B cell (primary cell): Measurements from ENCODE around the gene SYNE4. TPM values are rescaled to one million over a fixed set of nuclear protein-coding genes. Genes with fewer than 3 reads are reported as not detected.
A peak's percentile ranks its signal among the peaks of the same experiment; 100 is the strongest.

ENCODE experiments used
- ATAC-seq: fragments of 200-7000 bp; cut with Tn5 transposase; one replicate; pipeline ENCODE4 v1.10.0; 2021; ENCODE audit warnings: low read depth, mild to moderate bottlenecking, moderate number of reproducible peaks, moderate library complexity
- CTCF ChIA-PET: fragments of 350-600 bp; sonication (Branson Sonifier 250); formaldehyde crosslinking; loops from one replicate; lab custom pipeline; 2021; ENCODE audit warnings: antibody characterized with exemption, inconsistent platforms; lab: Charles Lee
- POLR2A ChIA-PET: fragments of 350-600 bp; sonication (Branson Sonifier 250); formaldehyde crosslinking; loops from one replicate; lab custom pipeline; 2021; ENCODE audit warnings: antibody characterized with exemption; lab: Charles Lee
- DNase-seq: peaks from one replicate; pipeline ENCODE4 v3.0.0; 2013
- H2AFZ ChIP-seq: 2 replicates; pipeline ENCODE4 v1.6.1; 2012; ENCODE audit warnings: mild to moderate bottlenecking, low read depth, low read length; ENCODE audit not compliant: insufficient read depth, poor library complexity, severe bottlenecking
- H3K27ac ChIP-seq, 2 donors: 1 replicate in 1 of 2; 2 replicates in 1 of 2; pipeline ENCODE4 v1.5.1; 2012 to 2013; ENCODE audit warnings: low read length in 2 of 2, mild to moderate bottlenecking in 2 of 2, moderate library complexity in 1 of 2
- H3K27me3 ChIP-seq, 4 experiments: fragments of 200-600 bp in 1 of 4; sonication (generic) in 1 of 4; replicated peaks in 1 of 4; 1 replicate in 2 of 4; 2 replicates in 2 of 4; pipeline versions ENCODE4 v1.6.1 to v1.7.0; 2013 to 2016; ENCODE audit warnings: low read length in 3 of 4, mild to moderate bottlenecking in 2 of 4, mixed read lengths in 1 of 4, moderate library complexity in 1 of 4; ENCODE audit not compliant: insufficient read depth in 4 of 4, control insufficient read depth in 3 of 4; ENCODE audit errors: control extremely low read depth in 1 of 4
- H3K36me3 ChIP-seq, 2 experiments: replicated peaks in 1 of 2; 1 replicate in 1 of 2; 2 replicates in 1 of 2; pipeline versions ENCODE4 v1.6.1 to v1.7.1; 2013; ENCODE audit warnings: low read length in 1 of 2; ENCODE audit not compliant: insufficient read depth in 2 of 2, control insufficient read depth in 1 of 2; ENCODE audit errors: control extremely low read depth in 1 of 2, extremely low read depth in 1 of 2
- H3K4me1 ChIP-seq, 2 donors: fragments of 200-600 bp in 1 of 2; sonication (generic) in 1 of 2; 1 replicate in 1 of 2; 2 replicates in 1 of 2; pipeline versions ENCODE4 v1.5.1 to v1.6.1; 2013 to 2017; ENCODE audit warnings: low read length in 2 of 2; ENCODE audit not compliant: control insufficient read depth in 2 of 2, insufficient read depth in 2 of 2
- H3K4me2 ChIP-seq: replicated peaks from 2 replicates; pipeline ENCODE3; 2012; ENCODE audit warnings: mild to moderate bottlenecking, low read depth, low read length; ENCODE audit not compliant: poor library complexity, severe bottlenecking
- H3K4me3 ChIP-seq, 5 experiments: fragments of 200-600 bp in 1 of 5; sonication (generic) in 1 of 5; 1 replicate in 3 of 5; 2 replicates in 2 of 5; pipeline versions ENCODE4 v1.5.1 to v1.7.0; 2011 to 2016; ENCODE audit warnings: low read length in 4 of 5, mild to moderate bottlenecking in 4 of 5, low read depth in 2 of 5, control low read depth in 1 of 5, moderate library complexity in 1 of 5; ENCODE audit not compliant: insufficient read depth in 1 of 5; ENCODE audit errors: control extremely low read depth in 1 of 5, extremely low read depth in 1 of 5
- H3K79me2 ChIP-seq: fragments of 200-600 bp; sonication (generic); one replicate; pipeline ENCODE4 v1.6.0; 2016; ENCODE audit warnings: low read length; ENCODE audit not compliant: control insufficient read depth, insufficient read depth
- H3K9ac ChIP-seq: fragments of 200-600 bp; sonication (generic); 2 replicates; pipeline ENCODE4 v1.6.1; 2017; ENCODE audit warnings: mild to moderate bottlenecking, low read length, moderate library complexity
- H3K9me3 ChIP-seq, 3 donors: one replicate each; pipeline versions ENCODE4 v1.6.1 to v1.7.1; 2013; ENCODE audit warnings: low read length in 2 of 3; ENCODE audit not compliant: control insufficient read depth in 2 of 3, insufficient read depth in 1 of 3; ENCODE audit errors: control extremely low read depth in 1 of 3
- H4K20me1 ChIP-seq: 2 replicates; pipeline ENCODE4 v1.6.0; 2012; ENCODE audit warnings: mild to moderate bottlenecking, low read length; ENCODE audit not compliant: insufficient read depth, control insufficient read depth, poor library complexity, severe bottlenecking
- H3K27ac Mint-ChIP-seq: one replicate; pipeline ENCODE4 v1.8.0; 2021; ENCODE audit warnings: mixed read lengths
- H3K27me3 Mint-ChIP-seq: one replicate; pipeline ENCODE4 v1.8.0; 2021; ENCODE audit warnings: mixed read lengths
- H3K4me1 Mint-ChIP-seq: one replicate; pipeline ENCODE4 v1.8.0; 2021; ENCODE audit warnings: mixed read lengths
- H3K4me3 Mint-ChIP-seq: one replicate; pipeline ENCODE4 v1.8.0; 2021; ENCODE audit warnings: mixed read lengths
- H3K9me3 Mint-ChIP-seq: one replicate; pipeline ENCODE4 v1.8.0; 2022; ENCODE audit warnings: mixed read lengths; ENCODE audit not compliant: insufficient read depth
- EZH2 ChIP-seq: IDR thresholded peaks from 2 replicates; pipeline ENCODE4 v1.6.1; 2012; ENCODE audit warnings: borderline replicate concordance, low read depth, mild to moderate bottlenecking, moderate library complexity, low read length; ENCODE audit not compliant: insufficient read depth, poor library complexity, severe bottlenecking
- WGBS: methylation state at CpG from one replicate; pipeline ENCODE4 v1.1.5; 2013; ENCODE audit warnings: missing lambda C conversion rate; ENCODE audit not compliant: insufficient coverage; 5-methylcytosine and 5-hydroxymethylcytosine counted together
- intact Hi-C: fragments of 100-400 bp; cut with micrococcal nuclease; formaldehyde crosslinking; loops from one replicate; pipeline ENCODE4 v1.10.0; 2022
- polyA plus RNA-seq: library from polyadenylated mRNA; depleted of rRNA; stranded (reverse); fragments of >200 nt; gene quantifications from 2 replicates; pipeline ENCODE4 v1.2.3, GENCODE V29; 2012
- total RNA-seq, 2 donors: library from RNA; stranded (reverse); fragments of 120-200 nt in 1 of 2; gene quantifications; 1 replicate in 1 of 2; 2 replicates in 1 of 2; pipeline versions ENCODE4 v1.2.3 to v1.2.4, GENCODE V29; 2013 to 2022
- TF ChIP-seq, protein P1 (sequence below): fragments of 200-600 bp; IDR thresholded peaks from one replicate; pipeline ENCODE4 v1.8.0; 2022; ENCODE audit warnings: antibody characterized with exemption, mild to moderate bottlenecking

SYNE4 gene
- total and polyA plus RNA-seq, 2 donors (not counting 1 experiment from before 2014, with no cell fraction given), result 2.3 to 2.4 TPM

DNA sequence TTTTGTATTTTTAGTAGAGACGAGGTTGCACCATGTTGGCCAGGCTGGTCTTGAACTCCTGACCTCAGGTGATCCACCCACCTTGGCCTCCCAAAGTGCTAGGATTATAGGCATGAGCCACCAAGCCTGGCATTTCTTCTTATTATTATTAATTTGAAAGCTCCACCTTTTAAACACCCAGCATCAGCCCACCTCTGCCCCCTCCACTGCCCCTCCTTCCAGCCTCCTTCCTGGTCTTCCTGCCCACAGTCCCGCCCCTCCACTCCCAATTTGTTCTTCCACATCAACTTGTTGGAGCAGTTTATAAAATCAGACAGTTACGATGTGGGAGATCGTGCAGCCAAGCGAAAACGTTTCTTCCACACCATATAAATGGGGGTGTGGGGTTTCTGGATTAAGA is 31.9 kb upstream of the SYNE4 start:
- Mint-ChIP-seq H3K27me3 (no peaks in the 10 kb centered on the region), H3K4me1 (no peaks in the 10 kb centered on the region), H3K9me3 (no peaks in the 10 kb centered on the region), H3K4me3 (no peak overlapping the region), H3K27ac (no peak overlapping the region)
- TF ChIP-seq, protein P1, sequence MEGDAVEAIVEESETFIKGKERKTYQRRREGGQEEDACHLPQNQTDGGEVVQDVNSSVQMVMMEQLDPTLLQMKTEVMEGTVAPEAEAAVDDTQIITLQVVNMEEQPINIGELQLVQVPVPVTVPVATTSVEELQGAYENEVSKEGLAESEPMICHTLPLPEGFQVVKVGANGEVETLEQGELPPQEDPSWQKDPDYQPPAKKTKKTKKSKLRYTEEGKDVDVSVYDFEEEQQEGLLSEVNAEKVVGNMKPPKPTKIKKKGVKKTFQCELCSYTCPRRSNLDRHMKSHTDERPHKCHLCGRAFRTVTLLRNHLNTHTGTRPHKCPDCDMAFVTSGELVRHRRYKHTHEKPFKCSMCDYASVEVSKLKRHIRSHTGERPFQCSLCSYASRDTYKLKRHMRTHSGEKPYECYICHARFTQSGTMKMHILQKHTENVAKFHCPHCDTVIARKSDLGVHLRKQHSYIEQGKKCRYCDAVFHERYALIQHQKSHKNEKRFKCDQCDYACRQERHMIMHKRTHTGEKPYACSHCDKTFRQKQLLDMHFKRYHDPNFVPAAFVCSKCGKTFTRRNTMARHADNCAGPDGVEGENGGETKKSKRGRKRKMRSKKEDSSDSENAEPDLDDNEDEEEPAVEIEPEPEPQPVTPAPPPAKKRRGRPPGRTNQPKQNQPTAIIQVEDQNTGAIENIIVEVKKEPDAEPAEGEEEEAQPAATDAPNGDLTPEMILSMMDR, result no peak
- TF ChIP-seq EZH2, result no peak
- no peaks in the 10 kb centered on the region for H3K36me3 ChIP-seq
- WGBS, result no CpG with 5 or more reads among the region's 6 CpGs
- ATAC-seq (no peak), DNase-seq (no peak)
- POLR2A ChIA-PET, result no interaction called here
- CTCF ChIA-PET, result no interaction called here
- no peaks in the 10 kb centered on the region for H4K20me1 ChIP-seq
- H3K9me3 ChIP-seq, result no peaks in the 10 kb centered on the region
- H3K27me3 ChIP-seq, result no peaks in the 10 kb centered on the region
- no peak overlapping the region for H2AFZ ChIP-seq
- no peaks in the 10 kb centered on the region for H3K79me2 ChIP-seq
- H3K4me1 ChIP-seq, result no peaks in the 10 kb centered on the region
- intact Hi-C loops, result no loop called here
- H3K27ac ChIP-seq, result no peak overlapping the region
- no peak overlapping the region for H3K9ac ChIP-seq
- no peak overlapping the region for H3K4me3 ChIP-seq
- no peak overlapping the region for H3K4me2 ChIP-seq

DNA sequence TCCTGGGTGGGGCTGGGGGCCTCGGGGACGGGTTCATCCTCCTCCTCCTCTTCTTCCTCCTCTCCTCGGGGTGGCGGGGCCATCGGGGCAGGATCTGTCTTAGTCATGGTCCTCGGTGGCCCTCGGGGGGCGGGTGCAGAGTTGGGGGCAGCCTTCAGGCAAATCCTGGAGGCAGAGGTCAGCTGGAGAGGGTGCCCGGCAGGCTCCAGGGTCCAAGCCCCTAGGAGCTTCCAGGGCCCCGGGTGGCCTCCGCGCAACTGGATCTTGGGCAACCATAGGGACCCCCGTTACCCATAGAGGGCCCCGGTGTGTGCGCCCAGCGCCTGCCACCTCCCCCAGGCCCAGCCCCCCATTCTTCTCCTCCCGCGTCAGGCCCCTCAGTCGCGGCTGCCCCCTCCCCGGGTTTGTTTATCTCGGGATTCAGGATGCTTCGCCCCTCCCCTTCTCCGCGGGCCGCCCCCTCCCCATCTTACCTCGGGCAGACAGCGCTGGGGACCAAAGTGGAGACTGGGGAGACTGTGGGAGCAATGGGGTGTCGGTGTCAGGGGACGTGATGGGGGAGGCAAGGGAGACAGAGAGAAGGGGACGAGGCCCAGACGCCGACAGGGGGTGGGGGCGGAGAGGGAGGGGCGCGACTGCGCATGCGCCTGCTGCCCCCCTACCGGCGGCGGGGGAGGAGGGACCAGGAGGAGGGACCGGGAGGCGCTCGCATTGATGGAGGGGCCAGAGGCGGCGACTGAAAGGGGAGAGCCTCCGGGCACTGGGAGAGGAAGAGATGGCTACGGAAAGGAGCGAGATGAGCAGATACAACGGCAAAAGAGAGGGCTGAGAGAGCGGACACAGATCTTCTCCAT is 23.9 kb upstream of the SYNE4 start, which contains the start of gene CLIP3:
CLIP3 (minus strand) TSS at position 623 of the 854 bp plus-strand sequence; CDS start at position 107, 516 bp downstream.
- 8% methylated on average over 31 of the region's 51 CpGs for WGBS
- ChIA-PET POLR2A (no interaction called here), CTCF (no interaction called here)
- Mint-ChIP-seq H3K27ac (no peak within 1 kb of the TSS), H3K4me3 (peak within 1 kb of the TSS; percentile 37), H3K9me3 (no peaks in the 10 kb centered on the region), H3K4me1 (peaks cover 12% of the 10 kb centered on the region), H3K27me3 (no peaks in the 10 kb centered on the region)
- no peak for TF ChIP-seq EZH2
- TF ChIP-seq, protein P1, result no peak
- peak within 1 kb of the TSS; percentile 38 for H2AFZ ChIP-seq
- intact Hi-C loops, result no loop called here
- H3K9me3 ChIP-seq, result peaks cover 0 to 4% (median 0%) of the 10 kb centered on the region in 3 donors
- H3K9ac ChIP-seq, result no peak within 1 kb of the TSS
- no peaks in the 10 kb centered on the region for H3K79me2 ChIP-seq
- H3K4me3 ChIP-seq, result peak within 1 kb of the TSS in 1 of 5 experiments; percentile 25
- peaks cover 0 to 10% (median 0%) of the 10 kb centered on the region in 4 experiments for H3K27me3 ChIP-seq
- H3K27ac ChIP-seq, result no peak within 1 kb of the TSS
- ATAC-seq (no peak), DNase-seq (no peak)
- peak within 1 kb of the TSS; percentile 67 for H3K4me2 ChIP-seq
- H3K36me3 ChIP-seq, result no peaks in the 10 kb centered on the region
- H4K20me1 ChIP-seq, result no peaks in the 10 kb centered on the region
- peaks cover 9 to 10% of the 10 kb centered on the region in 2 donors for H3K4me1 ChIP-seq
